Esophagus squamous epithelium (tissue), 5 donors: ENCODE data around the gene DHRS4L2. TPM values are rescaled to one million over a fixed set of nuclear protein-coding genes. Genes with fewer than 3 reads are reported as not detected.
"Not testable (repeated sequence)": the region's sequence is repeated elsewhere in the genome, so short reads cannot be mapped to it uniquely, and the experiment has no call there.

Experiments
- DNase-seq: peaks from one replicate; lab custom pipeline; 2025; lab: John Stamatoyannopoulos, UW
- H3K27ac ChIP-seq, 4 donors: fragments of 200-600 bp; sonication (generic); one replicate each; pipeline ENCODE4 v1.5.1; 2016 to 2019; ENCODE audit warnings: mild to moderate bottlenecking in 1 of 4
- H3K27me3 ChIP-seq, 4 donors: fragments of 200-600 bp; sonication (generic); 1 replicate in 3 of 4; 2 replicates in 1 of 4; pipeline versions ENCODE4 v1.5.1 to v1.6.0; 2017 to 2021; ENCODE audit warnings: antibody characterized with exemption in 1 of 4
- H3K36me3 ChIP-seq, 3 donors: fragments of 200-600 bp; sonication (generic); one replicate each; pipeline ENCODE4 v1.5.1; 2016 to 2019
- H3K4me1 ChIP-seq, 3 donors: fragments of 200-600 bp; sonication (generic); one replicate each; pipeline ENCODE4 v1.5.1; 2017 to 2019
- H3K4me3 ChIP-seq, 4 donors: fragments of 200-600 bp; sonication (generic); 1 replicate in 3 of 4; 2 replicates in 1 of 4; pipeline ENCODE4 v1.5.1; 2016 to 2019; ENCODE audit warnings: mild to moderate bottlenecking in 2 of 4, moderate library complexity in 1 of 4
- H3K9me3 ChIP-seq, 3 donors: fragments of 200-600 bp; sonication (generic); one replicate each; pipeline ENCODE4 v1.5.1; 2016 to 2019
- CTCF ChIP-seq, 6 experiments: fragments of 450-650 bp in 4 of 6; fragments of 200-600 bp in 2 of 6; sonication (generic) in 2 of 6; IDR thresholded peaks; one replicate each; pipeline ENCODE4 v1.5.1; 2016 to 2019; ENCODE audit warnings: antibody characterized with exemption in 6 of 6, mild to moderate bottlenecking in 4 of 6, moderate library complexity in 4 of 6
- WGBS, 2 donors: methylation state at CpG; one replicate each; pipeline ENCODE4 v1.1.5; 2018; 5-methylcytosine and 5-hydroxymethylcytosine counted together
- intact Hi-C: fragments of 100-400 bp; cut with DNase I; formaldehyde crosslinking; loops from one replicate; pipeline ENCODE4 v1.15.0; 2022
- total RNA-seq, 4 donors: library from RNA; depleted of rRNA; stranded (reverse); fragments of >200 nt; gene quantifications; one replicate each; pipeline ENCODE4 v1.1.0, GENCODE V29; 2016
- donor health status: DM: yes; HTN: yes; CAD: no.

Gene DHRS4L2
- total RNA-seq, 4 donors from 2014 or later, result 9.4 to 35.6 (median 27.2) TPM

- WGBS, 2 donors, result 86 to 89% methylated on average over 8 to 9 of the region's 9 CpGs
- Histone ChIP-seq H3K4me1 (peaks cover 10 to 16% (median 13%) of the 10 kb centered on the region in 3 donors), H3K36me3 (peaks cover 0 to 29% (median 0%) of the 10 kb centered on the region in 3 donors)
- intact Hi-C loops, H3K4me3 ChIP-seq, H3K27ac ChIP-seq, DNase-seq, H3K27me3 ChIP-seq, H3K9me3 ChIP-seq: not testable (repeated sequence)
Observed at GRCh38 chr14:23957913-23958569, 30.7 kb upstream of the DHRS4L2 start.

DNA sequence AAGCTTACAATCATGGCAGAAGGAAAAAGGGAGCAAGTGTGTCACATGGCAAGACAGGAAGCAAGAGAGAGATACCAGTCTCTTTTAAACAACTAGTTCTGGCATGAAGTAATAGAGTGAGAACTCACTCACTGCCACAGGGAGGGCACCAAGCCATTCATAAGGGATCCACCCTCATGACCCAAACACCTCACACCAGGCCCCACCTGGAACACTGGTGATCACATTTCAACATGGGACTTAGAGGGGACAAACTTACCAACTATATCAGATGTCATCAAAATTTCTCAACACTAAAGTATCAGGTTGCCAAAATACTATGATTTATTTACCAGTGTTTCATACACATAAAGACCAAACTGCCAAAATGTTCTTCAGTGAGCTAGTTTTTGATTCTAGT lies 27.8 kb upstream of the DHRS4L2 start:
- H3K4me3 ChIP-seq, H3K9me3 ChIP-seq, DNase-seq, intact Hi-C loops, H3K4me1 ChIP-seq, H3K27ac ChIP-seq, H3K27me3 ChIP-seq: not testable (repeated sequence)
- peaks cover 0 to 27% (median 0%) of the 10 kb centered on the region in 3 donors for H3K36me3 ChIP-seq

DNA sequence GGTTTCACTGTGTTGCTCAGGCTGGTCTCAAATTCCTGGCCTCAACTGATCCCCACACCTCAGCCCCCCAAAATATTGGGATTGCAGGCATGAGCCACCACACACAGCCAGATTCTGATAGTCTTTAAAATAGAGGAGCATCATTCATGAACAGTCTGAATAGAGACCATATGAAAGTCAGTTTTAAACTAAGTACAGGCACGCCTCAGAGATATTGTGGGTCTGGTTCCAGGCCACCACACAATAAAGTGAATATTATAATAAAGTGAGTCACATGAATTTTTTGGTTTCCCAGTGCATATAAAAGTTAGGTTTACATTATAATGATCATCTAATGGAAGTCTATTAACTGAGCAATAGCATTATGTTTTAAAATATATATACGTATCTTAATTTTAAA lies 27.0 kb upstream of the DHRS4L2 start:
- WGBS, 2 donors, result 100% methylated on average over 1 of the region's 2 CpGs; no CpG with 5 or more reads in 1 of the 2 donors
- H3K9me3 ChIP-seq, H3K27me3 ChIP-seq, intact Hi-C loops, H3K4me3 ChIP-seq, H3K4me1 ChIP-seq, H3K27ac ChIP-seq, DNase-seq: not testable (repeated sequence)
- H3K36me3 ChIP-seq, result peaks cover 0 to 20% (median 0%) of the 10 kb centered on the region in 3 donors

- DNase-seq, H3K27ac ChIP-seq, intact Hi-C loops, H3K4me1 ChIP-seq, H3K27me3 ChIP-seq, H3K36me3 ChIP-seq, H3K9me3 ChIP-seq: not testable (repeated sequence)
- WGBS, 2 donors, result no CpG with 5 or more reads among the region's 9 CpGs
- H3K4me3 ChIP-seq, result peak overlapping the region in 2 of 4 donors; percentile 48 to 69
Observed at GRCh38 chr14:23969130-23969480, 19.6 kb upstream of the DHRS4L2 start.

- H3K36me3 ChIP-seq, DNase-seq, H3K9me3 ChIP-seq, H3K4me1 ChIP-seq, H3K27me3 ChIP-seq, intact Hi-C loops: not testable (repeated sequence)
- 4 to 40% methylated on average over 1 to 22 of the region's 61 CpGs for WGBS, 2 donors
- Histone ChIP-seq H3K4me3 (peak overlapping the region; percentile 16 to 69 (median 44)), H3K27ac (peak overlapping the region in 2 of 4 donors; percentile 61)
Observed at GRCh38 chr14:23969481-23970282, 19.0 kb upstream of the DHRS4L2 start.

DNA sequence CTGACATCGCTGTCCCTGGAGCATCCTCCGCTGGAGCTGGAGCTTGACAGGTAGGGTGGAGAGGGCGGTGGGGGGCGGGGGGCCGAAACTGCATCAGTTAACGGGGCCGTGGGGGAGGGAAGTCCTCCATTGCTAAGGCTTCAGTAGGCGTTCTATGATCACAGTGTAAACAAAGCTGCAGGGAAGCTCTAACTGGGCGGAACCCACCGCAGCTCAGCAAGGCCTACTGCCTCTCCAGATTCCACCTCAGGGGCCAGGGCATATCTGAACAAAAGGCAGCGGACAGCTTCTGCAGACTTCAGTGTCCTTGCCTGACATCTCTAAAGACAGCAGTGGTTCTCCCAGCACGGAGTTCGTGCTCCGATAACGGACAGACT lies 18.5 kb upstream of the DHRS4L2 start:
- H3K4me3 ChIP-seq, result peak overlapping the region in 1 of 4 donors; percentile 48
- H3K27me3 ChIP-seq, H3K27ac ChIP-seq, DNase-seq, H3K36me3 ChIP-seq, H3K9me3 ChIP-seq, intact Hi-C loops, H3K4me1 ChIP-seq: not testable (repeated sequence)
- WGBS, 2 donors, result 100% methylated on average over 4 of the region's 15 CpGs; no CpG with 5 or more reads in 1 of the 2 donors

DNA sequence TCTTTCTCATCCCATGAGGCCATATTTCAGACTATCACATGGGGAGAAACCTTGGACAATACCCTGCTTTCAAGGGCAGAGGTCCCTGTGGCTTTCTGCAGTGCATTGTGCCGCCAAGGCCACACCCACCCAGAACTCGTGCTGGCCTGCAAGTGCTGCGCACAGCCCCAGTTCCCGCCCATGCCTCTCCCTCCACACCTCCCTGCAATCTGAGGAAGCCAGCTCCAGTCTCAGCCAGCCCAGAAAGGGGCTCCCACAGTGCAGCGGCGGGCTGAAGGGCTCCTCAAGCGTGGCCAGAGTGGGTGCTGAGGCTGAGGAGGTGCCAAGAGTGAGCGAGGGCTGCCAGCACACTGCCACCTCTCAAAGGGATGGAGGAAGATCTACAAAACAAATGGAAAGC lies 15.6 kb upstream of the DHRS4L2 start:
- intact Hi-C loops, result loop anchor here (2.0 kb wide), 1 partner anchor 44 kb away; no protein-coding TSS in a partner anchor
- whole genome bisulfite sequencing, 2 donors, result 59 to 83% methylated on average over 1 to 6 of the region's 8 CpGs
- not testable (repeated sequence) for H3K9me3 ChIP-seq

GRCh38 chr14:23974041-23974440 lies 14.7 kb upstream of the DHRS4L2 start:
- H3K4me3 ChIP-seq, DNase-seq, H3K27ac ChIP-seq, H3K36me3 ChIP-seq, H3K27me3 ChIP-seq, H3K9me3 ChIP-seq, intact Hi-C loops: not testable (repeated sequence)
- H3K4me1 ChIP-seq, result peaks cover 0 to 16% (median 4%) of the 10 kb centered on the region in 3 donors

More for the DNA sequence above, 15.6 kb upstream of the DHRS4L2 start:
- not testable (repeated sequence) for H3K4me3 ChIP-seq, DNase-seq, H3K27me3 ChIP-seq, H3K27ac ChIP-seq, H3K36me3 ChIP-seq
- H3K4me1 ChIP-seq, result peaks cover 0 to 16% (median 4%) of the 10 kb centered on the region in 3 donors

DNA sequence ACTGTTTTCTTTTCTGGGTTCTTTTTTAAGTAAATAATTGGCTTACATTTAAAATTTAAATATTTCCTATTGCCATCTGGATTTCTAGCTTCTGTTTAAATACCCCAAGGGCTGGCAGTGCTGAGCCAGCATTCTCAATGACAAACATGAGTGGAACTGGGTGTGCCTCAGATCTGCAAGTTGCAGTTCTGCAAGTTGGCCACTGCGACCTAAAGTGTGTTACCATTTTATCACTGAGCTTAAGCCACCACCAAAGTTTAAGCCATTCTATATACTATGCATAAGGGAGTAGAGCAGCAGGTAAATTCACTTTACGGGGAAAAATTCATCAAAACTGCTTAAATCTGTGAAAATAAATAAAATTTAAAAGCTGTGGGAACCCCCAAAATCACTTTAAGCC lies 11.5 kb upstream of the DHRS4L2 start:
- H3K36me3 ChIP-seq, H3K27me3 ChIP-seq, H3K4me1 ChIP-seq, H3K4me3 ChIP-seq, DNase-seq, intact Hi-C loops, H3K9me3 ChIP-seq, H3K27ac ChIP-seq: not testable (repeated sequence)
- TF ChIP-seq CTCF (IDR thresholded peaks at IDR 0.05), result peak in 2 of 6 experiments; percentile 49 to 71
- 48 to 72% methylated on average over 2 of the region's 2 CpGs for WGBS, 2 donors

DNA sequence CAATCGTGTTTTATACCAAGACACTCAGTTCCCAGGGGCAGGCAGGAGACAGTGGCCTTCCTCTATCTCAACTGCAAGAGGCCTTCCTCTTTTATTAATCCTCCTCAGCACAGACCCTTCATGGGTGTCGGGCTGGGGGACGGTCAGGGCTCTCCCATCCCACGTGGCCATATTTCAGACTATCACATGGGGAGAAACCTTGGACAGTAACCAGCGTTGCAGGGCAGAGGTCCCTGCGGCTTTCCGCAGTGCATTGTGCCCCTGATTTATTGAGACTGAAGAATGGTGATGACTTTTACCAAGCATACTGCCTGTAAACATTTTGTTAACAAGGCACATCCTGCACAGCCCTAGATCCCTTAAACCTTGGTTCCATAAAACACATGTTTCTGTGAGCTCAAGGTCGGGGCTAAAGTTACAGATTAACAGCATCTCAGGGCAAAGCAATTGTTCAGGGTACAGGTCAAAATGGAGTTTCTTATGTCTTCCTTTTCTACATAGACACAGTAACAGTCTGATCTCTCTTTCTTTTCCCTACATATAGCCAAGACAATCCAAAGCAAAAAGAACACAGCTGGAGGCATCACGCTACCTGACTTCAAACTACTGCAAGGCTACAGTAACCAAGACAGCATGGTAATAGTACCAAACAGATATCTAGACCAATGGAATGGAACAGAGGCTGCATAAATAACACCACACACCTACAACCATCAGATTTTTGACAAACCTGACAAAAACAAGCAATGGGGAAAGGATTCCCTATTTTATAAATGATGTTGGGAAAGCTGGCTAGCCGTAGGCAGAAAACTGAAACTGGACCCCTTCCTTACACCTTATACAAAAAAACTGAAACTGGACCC lies 6.5 kb upstream of the DHRS4L2 start:
- peaks cover 22 to 38% (median 24%) of the 10 kb centered on the region in 3 donors for H3K4me1 ChIP-seq
- H3K36me3 ChIP-seq, H3K4me3 ChIP-seq, H3K9me3 ChIP-seq, intact Hi-C loops, H3K27ac ChIP-seq, DNase-seq, H3K27me3 ChIP-seq: not testable (repeated sequence)
- 91 to 92% methylated on average over 2 to 6 of the region's 10 CpGs for WGBS, 2 donors
